ENCODE data around the gene RPS6KB2.
"Not testable (repeated sequence)": the region's sequence is repeated elsewhere in the genome, so short reads cannot be mapped to it uniquely, and the experiment has no call there.

The RPS6KB2 gene

GRCh38 chr11:67400942-67401494 is 27.3 kb upstream of the RPS6KB2 start:
- H3K36me3 ChIP-seq (ENCODE audit: insufficient read depth, low read length): peaks cover 40% of the 10 kb centered on the region

GRCh38 chr11:67401495-67402191 is 26.7 kb upstream of the RPS6KB2 start, which contains the start of gene PPP1CA:
PPP1CA (minus strand) TSS chr11:67401858; CDS start chr11:67401782, 76 bp downstream.
- peaks cover 38% of the 10 kb centered on the region for H3K36me3 ChIP-seq (ENCODE audit: insufficient read depth, low read length)
- H3K9me3 ChIP-seq (ENCODE audit: low read length): no peaks in the 10 kb centered on the region
- peak within 1 kb of the TSS; percentile 96 for H3K4me2 ChIP-seq (ENCODE audit: low read length)
- no peaks in the 10 kb centered on the region for H4K20me1 ChIP-seq (ENCODE audit: insufficient read depth, low read length)
- no peaks in the 10 kb centered on the region for H3K27me3 ChIP-seq (ENCODE audit: insufficient read depth, low read length)
- peaks cover 89% of the 10 kb centered on the region for H3K4me1 ChIP-seq (ENCODE audit: insufficient read depth, low read length, severe bottlenecking)
- H3K9me2 ChIP-seq (ENCODE audit: low read depth, low read length): no peaks in the 10 kb centered on the region
- H3F3A ChIP-seq (ENCODE audit: insufficient read depth, low read length): no peaks in the 10 kb centered on the region; the same call in 1 of the 2 replicates
- H3K4me3 ChIP-seq (ENCODE audit: low read depth, low read length, poor library complexity, severe bottlenecking): peak within 1 kb of the TSS; percentile 94
- H2AFZ ChIP-seq (ENCODE audit: low read length): no peak within 1 kb of the TSS
- H3K27ac ChIP-seq (ENCODE audit: low read depth, low read length, poor library complexity, severe bottlenecking): peak within 1 kb of the TSS; percentile 93
- peaks cover 9% of the 10 kb centered on the region; the same call in 1 of the 2 replicates for H3K79me2 ChIP-seq (ENCODE audit: insufficient read depth, low read length)
- TF ChIP-seq, protein P1, sequence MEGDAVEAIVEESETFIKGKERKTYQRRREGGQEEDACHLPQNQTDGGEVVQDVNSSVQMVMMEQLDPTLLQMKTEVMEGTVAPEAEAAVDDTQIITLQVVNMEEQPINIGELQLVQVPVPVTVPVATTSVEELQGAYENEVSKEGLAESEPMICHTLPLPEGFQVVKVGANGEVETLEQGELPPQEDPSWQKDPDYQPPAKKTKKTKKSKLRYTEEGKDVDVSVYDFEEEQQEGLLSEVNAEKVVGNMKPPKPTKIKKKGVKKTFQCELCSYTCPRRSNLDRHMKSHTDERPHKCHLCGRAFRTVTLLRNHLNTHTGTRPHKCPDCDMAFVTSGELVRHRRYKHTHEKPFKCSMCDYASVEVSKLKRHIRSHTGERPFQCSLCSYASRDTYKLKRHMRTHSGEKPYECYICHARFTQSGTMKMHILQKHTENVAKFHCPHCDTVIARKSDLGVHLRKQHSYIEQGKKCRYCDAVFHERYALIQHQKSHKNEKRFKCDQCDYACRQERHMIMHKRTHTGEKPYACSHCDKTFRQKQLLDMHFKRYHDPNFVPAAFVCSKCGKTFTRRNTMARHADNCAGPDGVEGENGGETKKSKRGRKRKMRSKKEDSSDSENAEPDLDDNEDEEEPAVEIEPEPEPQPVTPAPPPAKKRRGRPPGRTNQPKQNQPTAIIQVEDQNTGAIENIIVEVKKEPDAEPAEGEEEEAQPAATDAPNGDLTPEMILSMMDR (IDR thresholded peaks at IDR 0.05; ENCODE audit: low read length): peak; percentile 3; the same call in 1 of the 2 replicates
- no peak for TF ChIP-seq EZH2 (IDR thresholded peaks at IDR 0.05; ENCODE audit: borderline replicate concordance, low read length)
- H3K9ac ChIP-seq (ENCODE audit: low read length): peak within 1 kb of the TSS; percentile 96

More at GRCh38 chr11:67400942-67401494, 27.3 kb upstream of the RPS6KB2 start:
- Histone ChIP-seq H3K27ac (ENCODE audit: low read depth, low read length, poor library complexity, severe bottlenecking) (peak overlapping the region; percentile 71), H3K4me2 (ENCODE audit: low read length) (peak overlapping the region; percentile 96), H3K4me3 (ENCODE audit: low read depth, low read length, poor library complexity, severe bottlenecking) (peak overlapping the region; percentile 94), H3K27me3 (ENCODE audit: insufficient read depth, low read length) (no peaks in the 10 kb centered on the region), H3K79me2 (ENCODE audit: insufficient read depth, low read length) (peaks cover 9% of the 10 kb centered on the region; the same call in 1 of the 2 replicates), H3K4me1 (ENCODE audit: insufficient read depth, low read length, severe bottlenecking) (peaks cover 83% of the 10 kb centered on the region), H2AFZ (ENCODE audit: low read length) (no peak overlapping the region), H4K20me1 (ENCODE audit: insufficient read depth, low read length) (no peaks in the 10 kb centered on the region), H3K9ac (ENCODE audit: low read length) (peak overlapping the region; percentile 96), H3K9me2 (ENCODE audit: low read depth, low read length) (no peaks in the 10 kb centered on the region), H3F3A (ENCODE audit: insufficient read depth, low read length) (no peaks in the 10 kb centered on the region; the same call in 1 of the 2 replicates), H3K9me3 (ENCODE audit: low read length) (no peaks in the 10 kb centered on the region)
- no peak for TF ChIP-seq EZH2 (IDR thresholded peaks at IDR 0.05; ENCODE audit: borderline replicate concordance, low read length)
- TF ChIP-seq, protein P1 (IDR thresholded peaks at IDR 0.05; ENCODE audit: low read length): no peak

GRCh38 chr11:67402192-67402839 is 26.0 kb upstream of the RPS6KB2 start:
- H3K9me3 ChIP-seq (ENCODE audit: low read length); H3K9me2 ChIP-seq (ENCODE audit: low read depth, low read length); H2AFZ ChIP-seq (ENCODE audit: low read length); H3K27me3 ChIP-seq (ENCODE audit: insufficient read depth, low read length); H4K20me1 ChIP-seq (ENCODE audit: insufficient read depth, low read length); H3F3A ChIP-seq (ENCODE audit: insufficient read depth, low read length); H3K79me2 ChIP-seq (ENCODE audit: insufficient read depth, low read length): not testable (repeated sequence)
- Histone ChIP-seq H3K9ac (ENCODE audit: low read length) (peak overlapping the region; percentile 75), H3K4me2 (ENCODE audit: low read length) (peak overlapping the region; percentile 94), H3K4me1 (ENCODE audit: insufficient read depth, low read length, severe bottlenecking) (peaks cover 93% of the 10 kb centered on the region), H3K36me3 (ENCODE audit: insufficient read depth, low read length) (peaks cover 31% of the 10 kb centered on the region), H3K4me3 (ENCODE audit: low read depth, low read length, poor library complexity, severe bottlenecking) (peak overlapping the region; percentile 58), H3K27ac (ENCODE audit: low read depth, low read length, poor library complexity, severe bottlenecking) (peak overlapping the region; percentile 93)

- Histone ChIP-seq H3K4me2 (ENCODE audit: low read length) (peak overlapping the region; percentile 89), H3K4me3 (ENCODE audit: low read depth, low read length, poor library complexity, severe bottlenecking) (peak overlapping the region; percentile 75), H3K27ac (ENCODE audit: low read depth, low read length, poor library complexity, severe bottlenecking) (peak overlapping the region; percentile 93), H3K4me1 (ENCODE audit: insufficient read depth, low read length, severe bottlenecking) (peaks cover 93% of the 10 kb centered on the region), H3K9ac (ENCODE audit: low read length) (peak overlapping the region; percentile 94), H3K36me3 (ENCODE audit: insufficient read depth, low read length) (peaks cover 27% of the 10 kb centered on the region)
- H4K20me1 ChIP-seq (ENCODE audit: insufficient read depth, low read length); H3K79me2 ChIP-seq (ENCODE audit: insufficient read depth, low read length); H3K27me3 ChIP-seq (ENCODE audit: insufficient read depth, low read length); H2AFZ ChIP-seq (ENCODE audit: low read length); H3K9me2 ChIP-seq (ENCODE audit: low read depth, low read length); H3K9me3 ChIP-seq (ENCODE audit: low read length); H3F3A ChIP-seq (ENCODE audit: insufficient read depth, low read length): not testable (repeated sequence)
Observed at GRCh38 chr11:67403085-67403484, 25.2 kb upstream of the RPS6KB2 start.

Data from OCI-LY1 (cell line).